ENCODE measurements around the gene TPRG1L.

Gene TPRG1L

DNA sequence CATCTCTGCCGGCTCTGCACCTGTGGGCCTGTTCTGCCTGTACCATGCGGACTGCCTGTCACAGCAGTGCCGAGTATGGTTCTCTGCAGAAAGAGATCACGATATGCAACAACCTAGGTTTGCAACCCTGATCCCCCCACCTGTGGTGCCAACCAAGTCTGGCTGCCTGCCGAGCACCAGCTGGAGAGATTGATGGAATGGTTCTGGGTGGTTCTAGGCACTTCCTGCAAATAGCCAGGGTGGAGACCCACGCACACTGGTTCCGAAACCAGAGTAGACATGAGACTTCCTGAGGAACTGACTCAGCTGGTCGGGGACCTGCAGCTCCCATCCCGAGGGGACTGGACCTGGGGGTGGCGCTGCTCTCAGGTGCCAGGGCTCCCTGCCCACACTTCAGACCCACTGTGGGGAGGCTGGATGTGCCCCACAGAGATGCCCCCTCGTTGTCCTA, 5.4 kb downstream of the TPRG1L start:
- DNase-seq = no peak

DNA sequence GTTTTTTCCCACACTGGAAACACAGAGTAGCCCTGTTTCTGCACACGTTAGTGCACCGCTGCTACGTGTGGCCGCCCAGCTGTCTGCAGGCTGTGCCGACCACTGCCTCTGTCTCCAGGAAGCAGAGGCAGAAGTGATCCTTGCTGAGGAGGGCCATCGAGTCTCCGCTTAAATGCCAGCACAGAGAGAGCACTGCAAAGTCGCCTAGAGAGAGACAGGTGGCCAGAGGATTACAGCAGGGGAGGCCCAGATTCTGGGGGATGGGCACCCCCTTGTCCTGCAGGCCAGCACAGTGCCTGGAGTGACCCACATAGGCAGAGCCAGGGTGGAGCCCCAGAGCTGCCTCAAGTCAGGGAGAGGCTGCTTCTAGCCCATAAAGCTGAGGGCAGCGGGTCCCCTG, 6.1 kb downstream of the TPRG1L start:
- no peak for DNase-seq

DNA sequence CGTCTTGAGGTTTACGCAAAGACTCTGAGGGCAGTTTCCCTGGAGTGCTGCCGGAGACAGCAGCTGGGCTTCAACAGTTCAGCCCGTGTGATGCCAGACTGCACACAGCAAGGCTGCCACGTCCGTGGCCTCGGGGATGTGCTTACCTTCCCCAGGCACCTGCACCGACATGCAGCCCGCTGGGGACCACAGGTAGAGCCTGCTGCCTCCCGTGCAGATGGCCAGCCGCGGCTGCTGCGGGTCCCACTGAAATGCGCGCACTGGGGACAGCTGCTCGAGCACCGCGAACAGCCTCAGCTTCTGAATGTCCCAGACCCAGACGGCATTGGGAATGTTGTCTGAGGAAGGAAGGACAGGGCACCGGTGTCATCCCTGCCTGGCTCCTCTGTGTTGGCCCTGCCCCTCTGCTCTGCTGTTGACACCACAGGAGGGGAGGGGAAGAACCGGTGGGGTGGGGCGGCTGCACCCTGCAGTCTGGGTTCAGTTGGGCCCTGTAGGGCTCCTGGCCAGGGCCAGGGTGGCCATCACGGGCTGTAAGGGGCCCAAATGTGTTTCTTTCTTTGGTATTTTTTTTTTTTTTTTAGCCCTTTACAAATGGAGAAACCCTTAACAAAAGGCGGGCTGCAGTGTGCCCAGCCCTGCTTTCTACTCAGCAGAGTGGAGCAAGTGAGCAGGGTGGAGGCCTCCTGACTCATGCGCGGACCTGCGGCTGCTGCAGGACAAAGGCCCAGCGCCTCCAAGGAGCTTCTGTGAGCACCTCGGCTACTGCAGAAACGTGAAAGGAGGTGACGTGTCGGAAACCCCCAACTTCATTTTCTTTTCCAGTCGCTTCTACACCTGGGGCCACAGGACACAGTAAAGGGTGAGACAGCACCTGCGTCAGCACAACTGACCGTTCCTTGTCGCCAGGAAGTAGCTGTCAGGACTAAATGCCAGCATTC, 6.8 kb downstream of the TPRG1L start:
- no peak for DNase-seq

DNA sequence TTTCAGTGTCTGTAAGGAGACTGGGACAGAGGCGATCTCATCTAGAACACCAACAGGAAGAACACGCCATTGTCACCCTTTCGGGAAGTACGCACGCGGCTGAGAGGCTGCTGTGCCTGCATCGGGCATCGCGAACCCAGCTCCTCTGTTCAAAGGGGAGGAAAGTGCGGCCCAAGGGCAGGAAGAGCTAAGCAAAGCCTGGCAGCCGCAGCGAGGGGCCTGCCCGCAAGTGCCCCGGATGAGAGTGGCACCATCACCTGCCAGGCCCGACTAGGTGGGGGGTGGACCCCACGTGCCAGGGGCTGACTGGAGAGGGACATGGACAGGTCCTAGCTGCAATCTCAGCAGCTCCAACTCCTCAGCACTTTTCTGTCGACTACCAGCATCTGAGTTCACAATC, 7.5 kb downstream of the TPRG1L start:
- no peak for DNase-seq

DNA sequence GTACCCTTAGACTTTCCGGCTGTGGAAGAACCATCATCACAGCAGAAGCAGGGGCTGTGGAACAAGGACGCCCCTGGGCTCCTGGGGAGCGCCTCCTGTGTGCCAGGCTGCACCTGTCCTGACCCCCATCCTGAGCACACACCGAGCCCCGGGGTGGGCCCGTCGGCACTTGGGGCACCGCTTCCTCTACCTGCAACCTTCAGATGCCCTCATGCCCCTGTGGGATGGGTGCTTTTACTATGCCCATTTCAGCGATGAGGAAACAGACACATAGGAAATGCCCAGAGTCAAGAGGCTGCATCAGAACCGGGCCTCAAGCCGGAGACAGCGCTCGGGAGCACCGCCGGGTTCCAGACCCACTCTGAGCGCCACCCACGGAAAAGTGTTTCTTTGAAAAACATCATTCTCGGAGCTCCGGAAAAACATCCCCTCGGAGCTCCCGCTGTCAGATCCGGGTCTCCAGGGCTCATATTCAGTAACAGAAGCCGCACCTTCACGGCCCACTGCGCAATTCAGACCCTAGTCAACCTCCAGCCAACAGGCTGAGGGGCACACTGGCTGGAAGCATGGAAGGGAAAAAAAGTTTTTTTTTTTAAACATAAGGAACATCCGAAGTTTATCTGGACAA, 8.0 kb downstream of the TPRG1L start:
- DNase-seq = no peak

DNA sequence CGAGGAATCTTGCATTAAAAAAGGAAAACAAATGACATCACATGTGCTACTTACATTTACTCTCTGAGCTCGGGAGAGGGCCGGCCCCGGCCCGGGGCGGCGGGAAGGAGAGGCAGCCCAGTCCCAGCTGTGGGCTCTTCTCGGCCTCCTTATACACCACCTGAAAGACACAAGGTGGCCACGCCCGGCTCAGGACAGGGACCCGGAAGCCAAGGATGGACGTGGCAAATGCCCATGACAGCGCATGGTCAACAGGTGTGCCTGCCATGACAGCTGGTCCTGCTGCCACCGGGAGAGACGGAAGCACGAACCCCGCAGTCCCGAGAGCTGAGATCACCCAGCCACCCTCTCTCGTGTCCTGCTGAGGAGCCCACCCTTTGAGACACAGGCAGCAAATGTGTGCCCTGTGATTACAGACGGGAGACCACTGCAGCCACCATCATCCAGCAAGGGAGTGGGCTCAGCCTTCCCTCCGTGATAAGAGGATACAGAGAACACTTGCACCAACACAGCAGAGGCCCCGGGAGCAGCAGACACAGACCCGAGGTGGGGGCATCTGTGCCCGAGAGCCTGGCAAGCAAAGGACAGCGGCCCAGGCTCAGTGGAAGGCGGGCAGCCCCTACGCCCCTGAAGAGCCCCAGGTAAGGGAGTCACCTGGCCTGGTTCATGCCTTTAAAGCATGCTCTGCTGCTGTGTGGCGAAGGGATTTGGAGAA, 8.7 kb downstream of the TPRG1L start:
- DNase-seq = no peak

DNA sequence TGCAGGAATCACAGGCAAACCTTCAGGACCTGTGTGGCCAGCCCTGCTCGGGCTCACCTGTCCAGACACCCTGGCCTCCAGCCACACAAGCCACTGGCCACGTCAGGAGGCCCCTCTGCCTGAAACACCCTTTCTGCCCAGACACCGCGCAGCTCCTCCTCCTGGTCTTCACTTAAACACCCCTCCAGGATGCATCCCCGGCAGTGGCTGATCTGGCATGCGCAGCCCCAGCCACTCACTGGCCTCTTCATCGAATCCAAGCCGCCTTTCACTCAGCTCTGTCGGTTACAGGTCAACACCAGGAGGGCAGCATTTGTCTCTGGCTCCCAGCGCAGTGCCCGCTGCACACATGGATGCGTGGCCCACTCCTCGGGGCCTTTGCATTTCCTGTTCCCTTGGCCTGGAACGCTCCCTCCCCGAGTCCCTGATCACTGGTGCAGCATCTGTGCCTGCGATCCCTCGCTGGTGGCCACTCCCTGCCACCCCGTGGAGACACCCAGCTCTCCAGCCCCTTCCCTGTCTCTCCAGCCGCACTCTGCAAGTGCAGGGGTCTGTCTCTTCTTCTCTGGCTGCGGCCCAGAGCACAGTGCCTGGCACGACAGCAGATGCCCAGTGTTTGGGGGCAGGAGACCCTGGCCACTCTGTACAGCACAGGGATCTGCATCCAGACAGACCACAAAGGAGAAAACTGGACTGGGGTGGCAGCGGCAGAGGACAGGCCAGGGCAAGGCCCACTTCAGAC, 9.4 kb downstream of the TPRG1L start:
- DNase-seq = no peak

DNA sequence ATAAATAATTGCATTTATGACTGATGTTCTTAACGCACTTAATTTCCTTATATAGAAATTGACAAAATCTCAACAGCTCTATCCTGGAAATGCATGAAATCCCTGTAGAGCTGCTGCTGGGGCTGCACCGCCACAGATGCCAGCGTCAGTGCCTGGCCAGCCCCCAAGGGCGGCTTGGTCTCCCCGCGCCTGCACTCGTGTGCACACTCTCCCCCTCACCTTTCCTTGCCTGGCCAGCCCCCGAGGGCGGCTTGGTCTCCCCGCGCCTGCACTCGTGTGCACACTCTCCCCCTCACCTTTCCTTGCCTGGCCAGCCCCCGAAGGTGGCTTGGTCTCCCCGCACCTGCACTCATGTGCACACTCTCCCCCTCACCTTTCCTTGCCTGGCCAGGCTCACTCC, 11.3 kb downstream of the TPRG1L start:
- DNase-seq = no peak

DNA sequence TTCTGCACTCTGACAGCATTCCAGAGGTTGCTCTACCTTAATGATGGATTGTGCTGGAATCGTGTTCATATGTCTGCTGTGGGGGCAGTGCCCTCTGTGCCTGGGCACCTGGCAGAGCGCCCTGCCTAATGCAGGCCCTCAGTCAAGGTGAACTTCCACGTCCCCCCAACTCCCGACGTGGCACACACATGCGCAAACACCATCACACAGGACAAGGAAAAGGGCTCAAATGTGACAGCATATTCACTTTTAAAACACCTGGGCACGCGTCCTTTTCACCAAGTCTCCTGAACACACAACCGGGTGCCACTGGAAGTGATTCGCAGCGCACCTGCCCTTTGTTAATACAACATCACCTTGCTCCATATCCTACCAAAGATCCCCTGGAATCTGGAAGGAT, 11.7 kb downstream of the TPRG1L start:
- DNase-seq = no peak

DNA sequence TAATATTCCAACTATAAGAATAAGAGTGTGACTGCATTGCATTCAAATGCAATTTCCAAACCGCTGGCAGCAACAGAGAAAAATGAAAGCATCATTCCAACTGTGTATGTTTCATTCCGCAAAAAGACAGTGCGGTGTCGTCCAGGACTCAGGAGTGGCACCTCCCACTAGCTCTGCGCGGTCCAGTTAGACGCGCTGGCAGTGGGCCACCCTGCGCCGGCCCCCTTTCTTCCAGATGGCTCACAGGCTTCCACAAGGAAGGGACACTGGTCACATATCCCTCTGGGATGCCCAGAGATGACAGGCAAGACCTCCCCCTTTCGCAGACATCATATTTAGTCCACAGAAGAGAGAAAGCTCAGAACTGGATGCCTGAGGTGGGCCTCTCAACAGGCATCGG, 13.2 kb downstream of the TPRG1L start:
- no peak for DNase-seq

DNA sequence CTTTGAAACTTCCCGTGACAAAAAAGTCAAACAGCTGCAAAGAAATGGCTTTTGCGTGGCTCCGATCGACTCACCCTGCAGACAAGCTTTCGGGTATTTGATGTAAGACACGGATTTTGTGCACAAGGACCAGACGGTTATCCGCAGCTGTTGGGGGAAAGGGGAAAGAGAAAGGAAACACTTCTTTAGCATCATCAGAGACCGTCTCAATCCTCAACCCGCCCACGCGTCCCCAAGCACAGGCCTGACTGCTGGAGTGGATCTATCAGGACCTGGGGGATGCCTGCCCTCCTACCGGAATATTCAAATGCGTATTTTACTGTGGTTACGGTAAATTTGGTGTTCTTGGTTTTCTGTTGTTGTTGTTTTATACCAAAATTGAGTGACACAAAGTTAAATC, 13.9 kb downstream of the TPRG1L start:
- DNase-seq = no peak

DNA sequence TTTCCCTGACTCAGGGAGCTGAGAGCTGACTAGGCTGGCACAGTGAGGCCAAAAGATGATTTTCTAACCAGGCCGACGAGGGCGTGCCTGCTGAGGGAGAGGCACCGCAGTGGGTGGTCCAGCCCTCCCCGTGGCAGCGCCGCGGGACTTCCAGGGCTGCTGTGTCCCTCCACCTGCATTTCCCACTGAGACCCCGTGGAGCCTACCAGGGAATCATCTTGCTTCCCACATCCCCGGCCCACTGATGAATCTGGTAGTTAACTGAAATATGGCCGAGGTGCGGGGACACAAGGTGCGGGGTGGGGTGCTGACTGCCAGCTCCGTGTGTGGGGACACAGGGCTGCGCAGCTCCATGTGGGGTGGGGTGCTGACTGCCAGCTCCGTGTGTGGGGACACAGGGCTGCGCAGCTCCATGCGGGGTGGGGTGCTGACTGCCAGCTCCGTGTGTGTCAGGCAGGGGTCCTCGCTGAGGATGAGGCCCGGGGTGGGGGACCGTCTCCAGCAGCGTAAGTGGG, 14.6 kb downstream of the TPRG1L start:
- DNase-seq = no peak

DNA sequence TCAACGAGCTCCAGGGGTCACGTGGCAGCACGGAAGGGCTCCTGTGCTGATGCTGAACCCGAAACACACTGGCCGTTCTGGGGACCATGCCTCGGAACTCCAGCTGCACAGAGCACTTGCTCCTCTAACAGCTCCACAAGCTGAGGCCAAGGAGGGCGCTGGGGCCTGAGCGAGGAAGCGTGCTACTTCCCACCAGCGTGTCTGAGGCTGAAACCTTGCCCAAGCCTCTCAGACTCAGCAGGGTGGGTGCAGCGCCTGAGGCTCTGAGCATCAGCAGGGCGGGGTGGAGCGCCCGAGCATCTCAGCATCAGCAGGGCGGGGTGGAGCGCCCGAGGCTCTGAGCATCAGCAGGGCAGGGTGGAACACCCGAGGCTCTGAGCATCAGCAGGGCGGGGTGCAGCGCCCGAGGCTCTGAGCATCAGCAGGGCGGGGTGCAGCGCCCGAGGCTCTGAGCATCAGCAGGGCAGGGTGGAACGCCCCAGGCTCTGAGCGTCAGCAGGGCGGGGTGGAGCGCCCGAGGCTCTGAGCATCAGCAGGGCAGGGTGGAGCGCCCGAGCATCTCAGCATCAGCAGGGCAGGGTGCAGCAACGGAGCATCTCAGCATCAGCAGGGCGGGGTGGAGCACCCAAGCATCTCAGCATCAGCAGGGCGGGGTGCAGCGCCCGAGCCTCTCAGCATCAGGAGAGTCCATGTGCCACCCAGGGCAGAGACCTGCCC, 15.5 kb downstream of the TPRG1L start:
- DNase-seq = no peak

DNA sequence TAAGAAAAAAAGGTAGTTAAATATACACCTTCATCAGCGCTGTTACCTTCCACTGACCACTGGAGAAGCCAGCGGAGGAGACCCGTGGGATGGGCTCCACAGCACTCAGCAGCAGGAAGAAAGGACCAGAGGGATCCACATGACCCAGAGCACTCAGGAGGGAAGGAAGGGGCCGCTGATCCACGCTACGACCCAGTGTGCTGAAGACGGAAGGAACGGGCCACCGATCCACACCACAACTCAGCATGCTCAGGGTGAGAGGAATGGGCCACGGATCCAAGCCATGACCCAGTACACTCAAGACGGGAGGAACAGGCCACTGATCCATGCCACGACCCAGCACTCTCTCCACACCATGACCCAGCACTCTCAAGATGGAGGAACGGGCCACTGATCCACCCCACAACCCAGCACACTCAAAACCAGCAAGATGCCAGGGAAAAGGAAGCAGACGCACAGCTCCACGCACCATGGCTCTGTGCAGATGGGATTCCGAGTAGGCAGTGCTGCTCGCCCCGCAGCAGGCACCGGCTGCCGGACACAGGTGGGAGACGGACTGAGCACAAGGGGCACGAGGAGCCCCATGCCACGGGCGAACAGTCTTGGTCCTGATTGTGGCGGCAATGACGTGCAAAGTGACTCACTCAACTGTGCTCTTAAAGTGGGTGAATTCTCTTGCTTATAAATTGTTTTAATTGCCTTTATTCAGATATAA, 16.4 kb downstream of the TPRG1L start:
- DNase-seq = no peak

DNA sequence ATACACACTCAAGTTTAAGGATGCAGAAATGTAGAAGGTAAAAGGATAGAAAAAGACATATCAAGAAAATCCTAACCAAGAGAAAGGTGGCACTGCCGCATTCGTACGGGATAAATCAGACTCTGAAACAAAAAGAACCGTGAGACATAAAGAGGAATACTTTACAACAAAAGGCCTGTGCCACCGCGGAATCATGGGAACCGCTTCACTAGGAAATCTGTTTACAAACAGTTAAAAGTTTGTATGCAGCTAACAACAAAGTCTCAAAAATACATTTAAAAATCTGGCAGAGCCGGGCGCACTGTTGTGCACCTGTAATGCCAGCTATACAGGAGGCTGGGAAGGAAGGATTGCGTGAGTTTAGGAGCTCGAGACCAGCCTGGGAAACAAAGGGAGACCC, 17.0 kb downstream of the TPRG1L start:
- DNase-seq = no peak

DNA sequence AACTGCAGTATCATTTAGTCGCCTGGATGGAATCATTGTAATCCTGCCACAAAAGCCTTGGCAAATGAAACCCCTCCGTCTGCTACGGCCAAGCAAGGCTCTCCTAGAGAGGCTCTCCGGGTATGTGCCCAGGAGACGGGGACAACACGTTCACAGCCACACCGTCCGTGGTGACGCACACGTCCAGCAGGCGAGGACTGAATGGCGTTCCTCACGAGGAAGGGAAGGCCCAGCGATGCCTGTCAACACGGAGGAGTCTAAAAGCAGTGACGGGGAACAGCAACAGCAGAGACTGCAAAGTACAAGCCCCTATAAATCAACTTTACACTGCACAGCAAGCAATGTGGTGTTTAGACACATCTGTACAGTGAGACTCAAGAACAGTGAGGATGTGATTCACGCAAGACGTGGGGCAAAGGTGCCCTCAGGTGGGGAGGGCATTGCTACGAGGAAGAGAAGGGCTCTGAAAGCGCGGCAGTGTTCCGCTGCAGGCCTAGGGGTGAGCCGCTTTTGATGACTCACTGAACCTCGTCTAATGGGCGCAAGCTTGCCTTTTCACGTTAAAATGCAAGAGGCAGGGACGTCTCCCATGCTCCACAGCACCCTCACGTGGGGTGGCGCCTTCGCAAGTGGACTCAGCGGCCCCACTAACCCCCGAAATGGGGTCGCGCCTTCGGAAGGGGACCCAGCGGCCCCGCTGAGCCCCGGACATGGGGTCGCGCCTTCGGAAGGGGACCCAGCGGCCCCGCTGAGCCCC, 18.3 kb downstream of the TPRG1L start:
- no peak for DNase-seq

DNA sequence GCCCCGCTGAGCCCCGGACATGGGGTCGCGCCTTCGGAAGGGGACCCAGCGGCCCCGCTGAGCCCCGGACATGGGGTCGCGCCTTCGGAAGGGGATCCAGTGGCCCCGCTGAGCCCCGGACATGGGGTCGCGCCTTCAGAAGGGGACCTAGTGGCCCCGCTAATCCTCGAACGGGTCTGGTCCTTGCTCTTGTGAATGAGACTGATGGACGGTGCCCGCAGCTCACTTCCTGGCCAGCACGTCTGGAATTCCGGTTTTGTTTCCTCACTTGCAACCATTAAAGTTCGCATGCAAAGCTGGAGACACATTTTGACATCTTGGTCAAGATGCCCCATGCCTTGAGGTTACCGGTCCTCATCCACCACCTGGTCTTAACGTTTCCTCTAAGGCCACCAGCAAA, 19.5 kb downstream of the TPRG1L start:
- no peak for DNase-seq

DNA sequence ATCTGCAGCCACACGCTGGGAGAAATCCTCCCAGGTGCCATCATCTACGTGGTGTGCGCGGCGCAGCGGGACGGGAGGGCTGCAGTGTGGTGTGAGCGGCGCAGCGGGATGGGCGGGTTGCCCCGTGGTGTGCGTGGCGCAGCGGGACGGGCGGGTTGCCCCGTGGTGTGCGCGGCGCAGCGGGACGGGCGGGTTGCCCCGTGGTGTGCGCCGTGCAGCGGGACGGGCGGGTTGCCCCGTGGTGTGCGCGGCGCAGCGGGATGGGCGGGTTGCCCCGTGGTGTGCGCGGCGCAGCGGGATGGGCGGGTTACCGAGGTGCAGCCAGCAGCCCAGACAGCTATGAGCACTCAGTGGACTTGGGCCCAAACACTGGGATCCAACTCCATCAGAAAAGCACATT, 20.4 kb downstream of the TPRG1L start:
- no peak for DNase-seq

DNA sequence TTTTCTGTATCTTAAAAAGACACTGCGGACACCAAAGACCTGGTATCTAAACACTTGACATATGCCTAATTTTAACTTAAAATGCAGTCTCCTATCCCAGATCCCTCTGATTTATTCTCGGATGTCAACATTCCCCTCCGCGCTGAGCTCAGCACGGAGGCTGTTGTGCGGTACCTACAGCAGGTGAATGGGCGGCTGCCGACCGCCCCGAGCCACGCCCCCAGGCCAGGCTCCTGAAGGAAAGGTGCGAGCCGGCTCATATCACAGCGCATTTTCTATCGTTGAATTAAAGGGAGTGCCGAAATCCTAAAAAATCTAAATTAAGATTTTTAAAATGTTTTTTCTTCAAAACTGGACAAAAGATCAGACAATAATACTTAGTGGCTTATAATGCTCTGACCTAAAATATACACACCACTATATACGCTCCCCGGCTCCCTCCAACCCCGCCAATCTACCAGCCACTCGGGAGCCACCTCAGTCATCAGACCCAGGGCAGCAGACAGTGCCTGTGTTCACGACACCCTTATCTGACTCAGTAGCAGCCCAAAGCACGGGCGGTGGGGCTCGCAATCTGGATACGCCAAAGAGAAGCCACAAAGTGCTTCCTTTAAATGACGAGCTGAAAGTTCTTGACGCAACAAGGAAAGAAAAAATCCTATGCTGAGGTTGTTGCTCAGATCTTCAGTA, 21.0 kb downstream of the TPRG1L start:
- no peak for DNase-seq

DNA sequence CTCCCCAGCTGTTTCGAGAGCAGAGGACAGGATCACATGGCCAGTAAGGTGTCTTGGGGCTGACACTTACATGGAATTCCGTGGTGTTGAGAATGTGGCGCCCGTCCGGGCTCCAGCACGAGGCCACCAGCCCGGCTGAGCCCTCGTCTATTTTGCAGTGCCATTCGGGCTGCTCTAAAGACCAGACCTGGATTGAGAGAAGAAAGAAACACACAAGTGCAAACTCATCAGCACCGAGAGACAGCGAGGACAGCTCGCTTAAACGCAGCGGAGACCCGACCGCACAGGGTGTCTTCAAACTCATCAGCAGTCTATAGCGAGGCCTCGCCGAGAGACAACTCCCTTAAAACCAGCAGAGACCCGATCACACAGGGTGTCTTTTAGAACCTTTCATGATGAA, 21.8 kb downstream of the TPRG1L start:
- no peak for DNase-seq
